ENCODE measurements around the gene GATAD2A. TPM values are rescaled to one million over a fixed set of nuclear protein-coding genes. Genes with fewer than 3 reads are reported as not detected.

GATAD2A gene
- total and polyA plus RNA-seq, 10 of the 15 experiments (the other 5 are each of a cell fraction or from before 2014, with no cell fraction given): 2.6 to 173 (median 32.0) TPM

GRCh38 chr19:19420570-19421298, 15.3 kb downstream of the GATAD2A start (continued):
- TF ChIP-seq, protein P1, sequence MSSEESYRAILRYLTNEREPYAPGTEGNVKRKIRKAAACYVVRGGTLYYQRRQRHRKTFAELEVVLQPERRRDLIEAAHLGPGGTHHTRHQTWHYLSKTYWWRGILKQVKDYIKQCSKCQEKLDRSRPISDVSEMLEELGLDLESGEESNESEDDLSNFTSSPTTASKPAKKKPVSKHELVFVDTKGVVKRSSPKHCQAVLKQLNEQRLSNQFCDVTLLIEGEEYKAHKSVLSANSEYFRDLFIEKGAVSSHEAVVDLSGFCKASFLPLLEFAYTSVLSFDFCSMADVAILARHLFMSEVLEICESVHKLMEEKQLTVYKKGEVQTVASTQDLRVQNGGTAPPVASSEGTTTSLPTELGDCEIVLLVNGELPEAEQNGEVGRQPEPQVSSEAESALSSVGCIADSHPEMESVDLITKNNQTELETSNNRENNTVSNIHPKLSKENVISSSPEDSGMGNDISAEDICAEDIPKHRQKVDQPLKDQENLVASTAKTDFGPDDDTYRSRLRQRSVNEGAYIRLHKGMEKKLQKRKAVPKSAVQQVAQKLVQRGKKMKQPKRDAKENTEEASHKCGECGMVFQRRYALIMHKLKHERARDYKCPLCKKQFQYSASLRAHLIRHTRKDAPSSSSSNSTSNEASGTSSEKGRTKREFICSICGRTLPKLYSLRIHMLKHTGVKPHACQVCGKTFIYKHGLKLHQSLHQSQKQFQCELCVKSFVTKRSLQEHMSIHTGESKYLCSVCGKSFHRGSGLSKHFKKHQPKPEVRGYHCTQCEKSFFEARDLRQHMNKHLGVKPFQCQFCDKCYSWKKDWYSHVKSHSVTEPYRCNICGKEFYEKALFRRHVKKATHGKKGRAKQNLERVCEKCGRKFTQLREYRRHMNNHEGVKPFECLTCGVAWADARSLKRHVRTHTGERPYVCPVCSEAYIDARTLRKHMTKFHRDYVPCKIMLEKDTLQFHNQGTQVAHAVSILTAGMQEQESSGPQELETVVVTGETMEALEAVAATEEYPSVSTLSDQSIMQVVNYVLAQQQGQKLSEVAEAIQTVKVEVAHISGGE (CRISPR knock-in tag; IDR thresholded peaks at IDR 0.05): no peak
- TF ChIP-seq MEF2A (IDR thresholded peaks at IDR 0.05; ENCODE audit: insufficient read depth, low read depth, low read length) (no peak), SRF (IDR thresholded peaks at IDR 0.05; ENCODE audit: low read depth in 2 of 2, low read length in 2 of 2) (no peak), NR2C1 (IDR thresholded peaks at IDR 0.05) (no peak), E4F1 (IDR thresholded peaks at IDR 0.05; ENCODE audit: borderline replicate concordance, partially characterized antibody) (no peak), BMI1 (IDR thresholded peaks at IDR 0.05; ENCODE audit: borderline replicate concordance) (no peak), YY1 (IDR thresholded peaks at IDR 0.05; ENCODE audit: low read depth, low read length) (no peak), KDM1A (IDR thresholded peaks at IDR 0.05; ENCODE audit: borderline replicate concordance) (no peak), CTCF (IDR thresholded peaks at IDR 0.05 in 2 of 3, conservative IDR thresholded peaks at IDR 0.05 in 1 of 3; ENCODE audit: control insufficient read depth in 2 of 3, extremely low read depth in 1 of 3, insufficient read depth in 1 of 3, low read depth in 3 of 3, low read length in 3 of 3) (no peak), JUNB (IDR thresholded peaks at IDR 0.05) (no peak), ATF7 (IDR thresholded peaks at IDR 0.05; ENCODE audit: low read depth) (peak; percentile 80), DPF2 (IDR thresholded peaks at IDR 0.05) (peak; percentile 62; the same call in 1 of the 2 replicates), ZZZ3 (IDR thresholded peaks at IDR 0.05; ENCODE audit: control insufficient read depth, insufficient read length, low read depth) (no peak)
- TF ChIP-seq, protein P2, sequence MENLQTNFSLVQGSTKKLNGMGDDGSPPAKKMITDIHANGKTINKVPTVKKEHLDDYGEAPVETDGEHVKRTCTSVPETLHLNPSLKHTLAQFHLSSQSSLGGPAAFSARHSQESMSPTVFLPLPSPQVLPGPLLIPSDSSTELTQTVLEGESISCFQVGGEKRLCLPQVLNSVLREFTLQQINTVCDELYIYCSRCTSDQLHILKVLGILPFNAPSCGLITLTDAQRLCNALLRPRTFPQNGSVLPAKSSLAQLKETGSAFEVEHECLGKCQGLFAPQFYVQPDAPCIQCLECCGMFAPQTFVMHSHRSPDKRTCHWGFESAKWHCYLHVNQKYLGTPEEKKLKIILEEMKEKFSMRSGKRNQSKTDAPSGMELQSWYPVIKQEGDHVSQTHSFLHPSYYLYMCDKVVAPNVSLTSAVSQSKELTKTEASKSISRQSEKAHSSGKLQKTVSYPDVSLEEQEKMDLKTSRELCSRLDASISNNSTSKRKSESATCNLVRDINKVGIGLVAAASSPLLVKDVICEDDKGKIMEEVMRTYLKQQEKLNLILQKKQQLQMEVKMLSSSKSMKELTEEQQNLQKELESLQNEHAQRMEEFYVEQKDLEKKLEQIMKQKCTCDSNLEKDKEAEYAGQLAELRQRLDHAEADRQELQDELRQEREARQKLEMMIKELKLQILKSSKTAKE (IDR thresholded peaks at IDR 0.05; ENCODE audit: low read depth, poor library complexity, severe bottlenecking): peak; percentile 30
- TF ChIP-seq, protein P3, sequence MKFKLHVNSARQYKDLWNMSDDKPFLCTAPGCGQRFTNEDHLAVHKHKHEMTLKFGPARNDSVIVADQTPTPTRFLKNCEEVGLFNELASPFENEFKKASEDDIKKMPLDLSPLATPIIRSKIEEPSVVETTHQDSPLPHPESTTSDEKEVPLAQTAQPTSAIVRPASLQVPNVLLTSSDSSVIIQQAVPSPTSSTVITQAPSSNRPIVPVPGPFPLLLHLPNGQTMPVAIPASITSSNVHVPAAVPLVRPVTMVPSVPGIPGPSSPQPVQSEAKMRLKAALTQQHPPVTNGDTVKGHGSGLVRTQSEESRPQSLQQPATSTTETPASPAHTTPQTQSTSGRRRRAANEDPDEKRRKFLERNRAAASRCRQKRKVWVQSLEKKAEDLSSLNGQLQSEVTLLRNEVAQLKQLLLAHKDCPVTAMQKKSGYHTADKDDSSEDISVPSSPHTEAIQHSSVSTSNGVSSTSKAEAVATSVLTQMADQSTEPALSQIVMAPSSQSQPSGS (IDR thresholded peaks at IDR 0.05; ENCODE audit: low read length): no peak
- TF ChIP-seq, protein P4, sequence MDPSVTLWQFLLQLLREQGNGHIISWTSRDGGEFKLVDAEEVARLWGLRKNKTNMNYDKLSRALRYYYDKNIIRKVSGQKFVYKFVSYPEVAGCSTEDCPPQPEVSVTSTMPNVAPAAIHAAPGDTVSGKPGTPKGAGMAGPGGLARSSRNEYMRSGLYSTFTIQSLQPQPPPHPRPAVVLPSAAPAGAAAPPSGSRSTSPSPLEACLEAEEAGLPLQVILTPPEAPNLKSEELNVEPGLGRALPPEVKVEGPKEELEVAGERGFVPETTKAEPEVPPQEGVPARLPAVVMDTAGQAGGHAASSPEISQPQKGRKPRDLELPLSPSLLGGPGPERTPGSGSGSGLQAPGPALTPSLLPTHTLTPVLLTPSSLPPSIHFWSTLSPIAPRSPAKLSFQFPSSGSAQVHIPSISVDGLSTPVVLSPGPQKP (IDR thresholded peaks at IDR 0.05; ENCODE audit: low read depth, low read length): no peak

All from GM12878 (cell line).